Measurements from ENCODE around the gene MAML1. TPM values are rescaled to one million over a fixed set of nuclear protein-coding genes. Genes with fewer than 3 reads are reported as not detected.

The MAML1 gene
- total and polyA plus RNA-seq, 7 experiments from 2014 or later, result 3.5 to 51.2 (median 33.4) TPM

DNA sequence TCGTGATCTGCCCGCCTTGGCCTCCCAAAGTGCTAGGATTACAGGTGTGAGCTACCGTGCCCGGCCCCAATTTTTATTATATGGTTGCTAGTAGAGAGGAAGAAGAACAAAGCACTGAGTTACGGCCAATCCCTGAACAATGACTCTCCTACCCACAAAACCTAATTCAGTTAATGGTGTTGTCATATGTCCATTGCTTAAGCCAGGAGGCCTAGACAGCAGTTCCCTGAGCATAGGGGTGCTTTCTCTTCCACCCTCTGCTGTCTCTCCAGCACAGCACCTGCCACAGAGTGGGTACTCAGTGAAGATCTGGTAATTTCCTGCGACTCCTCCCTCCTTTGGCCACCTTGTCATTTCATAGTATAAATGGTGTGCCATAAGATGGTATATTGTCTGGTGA is 39.7 kb downstream of the MAML1 start:
- intact Hi-C loops (cut with micrococcal nuclease), result no loop called here
- CTCF ChIA-PET, result no interaction called here
- no peaks in the 10 kb centered on the region for H3K27me3 Mint-ChIP-seq

DNA sequence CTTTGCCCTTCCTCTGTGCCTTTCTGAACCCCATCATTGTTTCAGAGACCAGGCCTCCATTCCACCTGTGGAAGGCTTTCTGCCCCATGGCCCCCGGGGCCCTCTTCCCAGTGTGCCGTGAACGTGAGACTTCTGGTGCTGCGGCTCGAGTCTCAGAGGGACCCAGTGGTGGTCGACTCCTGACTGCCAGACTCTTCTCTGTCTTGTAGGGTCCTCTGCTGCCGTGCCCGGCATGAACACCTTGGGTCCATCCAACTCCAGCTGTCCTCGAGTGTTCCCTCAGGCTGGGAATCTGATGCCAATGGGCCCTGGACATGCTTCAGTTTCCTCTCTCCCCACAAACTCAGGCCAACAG is 41.0 kb downstream of the MAML1 start:
- Mint-ChIP-seq H3K27me3 (no peaks in the 10 kb centered on the region), H3K4me3 (no peak overlapping the region), H3K36me3 (peaks cover 5 to 59% (median 12%) of the 10 kb centered on the region in 5 donors), H3K4me1 (peaks cover 0 to 11% (median 1%) of the 10 kb centered on the region in 7 donors), H3K9me3 (peaks cover 0 to 3% (median 0%) of the 10 kb centered on the region in 11 donors), H3K27ac (no peak overlapping the region)
- intact Hi-C loops (cut with micrococcal nuclease), result no loop called here
- Histone ChIP-seq H3K36me3 (ENCODE audit: control insufficient read depth in 2 of 3, insufficient read depth in 3 of 3, low read length in 3 of 3) (peaks cover 13 to 94% (median 29%) of the 10 kb centered on the region in 3 experiments), H3K27ac (ENCODE audit: low read depth, low read length) (no peak overlapping the region), H3K4me3 (ENCODE audit: low read length) (no peak overlapping the region), H3K4me1 (ENCODE audit: control insufficient read depth in 2 of 2, insufficient read depth in 2 of 2, low read length in 2 of 2) (no peaks in the 10 kb centered on the region), H3K27me3 (ENCODE audit: control insufficient read depth in 2 of 2, insufficient read depth in 2 of 2, low read length in 2 of 2) (no peaks in the 10 kb centered on the region), H3K9me3 (ENCODE audit: control insufficient read depth in 2 of 3, low read length in 3 of 3) (no peaks in the 10 kb centered on the region)
- POLR2A ChIA-PET, result interaction anchor here (0.6 kb wide), 1 partner anchor 134 kb away, joined by 3 read pairs; no protein-coding TSS in a partner anchor
- no peak for ATAC-seq
- no peak for DNase-seq
- CTCF ChIA-PET, result no interaction called here

More for the DNA sequence above, 39.7 kb downstream of the MAML1 start:
- Mint-ChIP-seq H3K4me1 (peaks cover 0 to 8% (median 6%) of the 10 kb centered on the region in 7 donors), H3K9me3 (peaks cover 0 to 3% (median 0%) of the 10 kb centered on the region in 11 donors), H3K4me3 (no peak overlapping the region), H3K36me3 (peaks cover 5 to 46% (median 9%) of the 10 kb centered on the region in 5 donors), H3K27ac (peak overlapping the region in 1 of 9 donors; percentile 22)
- no peak for DNase-seq
- Histone ChIP-seq H3K36me3 (ENCODE audit: control insufficient read depth in 2 of 3, insufficient read depth in 3 of 3, low read length in 3 of 3) (peaks cover 13 to 94% (median 23%) of the 10 kb centered on the region in 3 experiments), H3K4me3 (ENCODE audit: low read length) (no peak overlapping the region), H3K27me3 (ENCODE audit: control insufficient read depth in 2 of 2, insufficient read depth in 2 of 2, low read length in 2 of 2) (no peaks in the 10 kb centered on the region), H3K9me3 (ENCODE audit: control insufficient read depth in 2 of 3, low read length in 3 of 3) (no peaks in the 10 kb centered on the region), H3K4me1 (ENCODE audit: control insufficient read depth in 2 of 2, insufficient read depth in 2 of 2, low read length in 2 of 2) (no peaks in the 10 kb centered on the region), H3K27ac (ENCODE audit: low read depth, low read length) (no peak overlapping the region)
- peak; percentile 69 for ATAC-seq
- POLR2A ChIA-PET, result no interaction called here

GRCh38 chr5:179774442-179774841 is 41.8 kb downstream of the MAML1 start:
- Histone ChIP-seq H3K27ac (ENCODE audit: low read depth, low read length) (no peak overlapping the region), H3K27me3 (ENCODE audit: control insufficient read depth in 2 of 2, insufficient read depth in 2 of 2, low read length in 2 of 2) (no peaks in the 10 kb centered on the region), H3K9me3 (ENCODE audit: control insufficient read depth in 2 of 3, low read length in 3 of 3) (no peaks in the 10 kb centered on the region), H3K4me1 (ENCODE audit: control insufficient read depth in 2 of 2, insufficient read depth in 2 of 2, low read length in 2 of 2) (no peaks in the 10 kb centered on the region), H3K36me3 (ENCODE audit: control insufficient read depth in 2 of 3, insufficient read depth in 3 of 3, low read length in 3 of 3) (peaks cover 13 to 93% (median 29%) of the 10 kb centered on the region in 3 experiments), H3K4me3 (ENCODE audit: low read length) (no peak overlapping the region)
- ChIA-PET POLR2A (no interaction called here), CTCF (no interaction called here)
- ATAC-seq (no peak), DNase-seq (no peak)
- H3K4me3 Mint-ChIP-seq, result no peak overlapping the region
- H3K9me3 Mint-ChIP-seq, result peaks cover 0 to 3% (median 0%) of the 10 kb centered on the region in 11 donors
- no peaks in the 10 kb centered on the region for H3K27me3 Mint-ChIP-seq
- no peak overlapping the region for H3K27ac Mint-ChIP-seq
- intact Hi-C loops (cut with micrococcal nuclease), result no loop called here
- peaks cover 5 to 57% (median 9%) of the 10 kb centered on the region in 5 donors for H3K36me3 Mint-ChIP-seq
- peaks cover 0 to 12% (median 0%) of the 10 kb centered on the region in 7 donors for H3K4me1 Mint-ChIP-seq

GRCh38 chr5:179776411-179776938 is 43.9 kb downstream of the MAML1 start:
- H3K27ac ChIP-seq (ENCODE audit: low read depth, low read length), result no peak overlapping the region
- no peaks in the 10 kb centered on the region for H3K27me3 Mint-ChIP-seq
- intact Hi-C loops (cut with micrococcal nuclease), result no loop called here
- DNase-seq, result no peak
- ChIA-PET POLR2A (no interaction called here), CTCF (no interaction called here)
- no peak overlapping the region for H3K4me3 Mint-ChIP-seq
- H3K36me3 Mint-ChIP-seq, result peaks cover 6 to 56% (median 11%) of the 10 kb centered on the region in 5 donors
- H3K4me3 ChIP-seq (ENCODE audit: low read length), result no peak overlapping the region
- H3K9me3 ChIP-seq (ENCODE audit: control insufficient read depth in 2 of 3, low read length in 3 of 3), result no peaks in the 10 kb centered on the region
- H3K27me3 ChIP-seq (ENCODE audit: control insufficient read depth in 2 of 2, insufficient read depth in 2 of 2, low read length in 2 of 2), result no peaks in the 10 kb centered on the region
- ATAC-seq, result no peak
- H3K4me1 ChIP-seq (ENCODE audit: control insufficient read depth in 2 of 2, insufficient read depth in 2 of 2, low read length in 2 of 2), result no peaks in the 10 kb centered on the region
- no peak overlapping the region for H3K27ac Mint-ChIP-seq
- peaks cover 0 to 13% (median 0%) of the 10 kb centered on the region in 7 donors for H3K4me1 Mint-ChIP-seq
- peaks cover 0 to 3% (median 0%) of the 10 kb centered on the region in 11 donors for H3K9me3 Mint-ChIP-seq
- peaks cover 13 to 80% (median 21%) of the 10 kb centered on the region in 3 experiments for H3K36me3 ChIP-seq (ENCODE audit: control insufficient read depth in 2 of 3, insufficient read depth in 3 of 3, low read length in 3 of 3)

DNA sequence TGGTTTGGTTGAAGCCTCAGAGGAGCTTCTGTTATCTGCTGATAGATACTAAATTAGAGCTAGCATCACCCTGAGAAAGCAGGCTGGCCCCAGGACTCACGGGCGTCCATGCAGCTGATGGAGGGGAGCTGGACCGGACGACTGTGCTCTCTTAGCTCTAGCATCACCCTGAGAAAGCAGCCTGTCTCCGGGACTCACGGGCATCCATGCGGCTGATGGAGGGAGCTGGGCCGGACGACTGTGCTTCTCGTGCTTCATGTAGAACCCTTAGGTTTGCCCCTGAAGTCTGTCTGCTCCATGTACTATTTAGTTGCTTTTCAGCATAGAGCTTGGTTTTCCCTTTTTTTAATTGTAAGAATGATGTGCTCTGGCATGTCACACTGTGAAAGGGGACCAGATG is 44.8 kb downstream of the MAML1 start:
- DNase-seq (no peak), ATAC-seq (no peak)
- CTCF ChIA-PET, result interaction anchor here (1.8 kb wide), 1 partner anchor 15 kb away, joined by 4 read pairs; no protein-coding TSS in a partner anchor
- peaks cover 0 to 13% (median 0%) of the 10 kb centered on the region in 7 donors for H3K4me1 Mint-ChIP-seq
- H3K9me3 Mint-ChIP-seq, result peaks cover 0 to 3% (median 0%) of the 10 kb centered on the region in 11 donors
- intact Hi-C loops (cut with micrococcal nuclease), result no loop called here
- H3K27me3 ChIP-seq (ENCODE audit: control insufficient read depth in 2 of 2, insufficient read depth in 2 of 2, low read length in 2 of 2), result no peaks in the 10 kb centered on the region
- H3K27ac ChIP-seq (ENCODE audit: low read depth, low read length), result no peak overlapping the region
- H3K4me3 ChIP-seq (ENCODE audit: low read length), result no peak overlapping the region
- H3K9me3 ChIP-seq (ENCODE audit: control insufficient read depth in 2 of 3, low read length in 3 of 3), result no peaks in the 10 kb centered on the region
- H3K36me3 ChIP-seq (ENCODE audit: control insufficient read depth in 2 of 3, insufficient read depth in 3 of 3, low read length in 3 of 3), result peaks cover 13 to 72% (median 17%) of the 10 kb centered on the region in 3 experiments
- no peak overlapping the region for H3K4me3 Mint-ChIP-seq
- H3K4me1 ChIP-seq (ENCODE audit: control insufficient read depth in 2 of 2, insufficient read depth in 2 of 2, low read length in 2 of 2), result no peaks in the 10 kb centered on the region
- H3K36me3 Mint-ChIP-seq, result peaks cover 4 to 48% (median 9%) of the 10 kb centered on the region in 5 donors
- no peaks in the 10 kb centered on the region for H3K27me3 Mint-ChIP-seq
- H3K27ac Mint-ChIP-seq, result peak overlapping the region in 2 of 9 donors; percentile 29 to 36
- POLR2A ChIA-PET, result interaction anchor here (1.1 kb wide), 1 partner anchor 21 kb away, joined by 3 read pairs; no protein-coding TSS in a partner anchor

- ATAC-seq, result peak; percentile 70
- POLR2A ChIA-PET, result interaction anchor here (1.1 kb wide), 1 partner anchor 21 kb away, joined by 3 read pairs; no protein-coding TSS in a partner anchor
- Mint-ChIP-seq H3K36me3 (peaks cover 4 to 44% (median 7%) of the 10 kb centered on the region in 5 donors), H3K27ac (peak overlapping the region in 4 of 9 donors; percentile 29 to 48 (median 34)), H3K4me1 (peaks cover 0 to 13% (median 0%) of the 10 kb centered on the region in 7 donors), H3K4me3 (no peak overlapping the region), H3K27me3 (no peaks in the 10 kb centered on the region), H3K9me3 (peaks cover 0 to 3% (median 0%) of the 10 kb centered on the region in 11 donors)
- Histone ChIP-seq H3K4me1 (ENCODE audit: control insufficient read depth in 2 of 2, insufficient read depth in 2 of 2, low read length in 2 of 2) (no peaks in the 10 kb centered on the region), H3K27me3 (ENCODE audit: control insufficient read depth in 2 of 2, insufficient read depth in 2 of 2, low read length in 2 of 2) (no peaks in the 10 kb centered on the region), H3K27ac (ENCODE audit: low read depth, low read length) (no peak overlapping the region), H3K36me3 (ENCODE audit: control insufficient read depth in 2 of 3, insufficient read depth in 3 of 3, low read length in 3 of 3) (peaks cover 13 to 69% (median 17%) of the 10 kb centered on the region in 3 experiments), H3K9me3 (ENCODE audit: control insufficient read depth in 2 of 3, low read length in 3 of 3) (no peaks in the 10 kb centered on the region), H3K4me3 (ENCODE audit: low read length) (no peak overlapping the region)
- CTCF ChIA-PET, result interaction anchor here (1.8 kb wide), 1 partner anchor 15 kb away, joined by 4 read pairs; no protein-coding TSS in a partner anchor
- DNase-seq, result no peak
- intact Hi-C loops (cut with micrococcal nuclease), result no loop called here
Observed at GRCh38 chr5:179777909-179778308, 45.3 kb downstream of the MAML1 start.

Data from naive thymus-derived CD4-positive, alpha-beta T cell (primary cell).